Measurements from ENCODE around the gene EN2.
"Not testable (repeated sequence)": the region's sequence is repeated elsewhere in the genome, so short reads cannot be mapped to it uniquely, and the experiment has no call there.

Gene EN2

DNA sequence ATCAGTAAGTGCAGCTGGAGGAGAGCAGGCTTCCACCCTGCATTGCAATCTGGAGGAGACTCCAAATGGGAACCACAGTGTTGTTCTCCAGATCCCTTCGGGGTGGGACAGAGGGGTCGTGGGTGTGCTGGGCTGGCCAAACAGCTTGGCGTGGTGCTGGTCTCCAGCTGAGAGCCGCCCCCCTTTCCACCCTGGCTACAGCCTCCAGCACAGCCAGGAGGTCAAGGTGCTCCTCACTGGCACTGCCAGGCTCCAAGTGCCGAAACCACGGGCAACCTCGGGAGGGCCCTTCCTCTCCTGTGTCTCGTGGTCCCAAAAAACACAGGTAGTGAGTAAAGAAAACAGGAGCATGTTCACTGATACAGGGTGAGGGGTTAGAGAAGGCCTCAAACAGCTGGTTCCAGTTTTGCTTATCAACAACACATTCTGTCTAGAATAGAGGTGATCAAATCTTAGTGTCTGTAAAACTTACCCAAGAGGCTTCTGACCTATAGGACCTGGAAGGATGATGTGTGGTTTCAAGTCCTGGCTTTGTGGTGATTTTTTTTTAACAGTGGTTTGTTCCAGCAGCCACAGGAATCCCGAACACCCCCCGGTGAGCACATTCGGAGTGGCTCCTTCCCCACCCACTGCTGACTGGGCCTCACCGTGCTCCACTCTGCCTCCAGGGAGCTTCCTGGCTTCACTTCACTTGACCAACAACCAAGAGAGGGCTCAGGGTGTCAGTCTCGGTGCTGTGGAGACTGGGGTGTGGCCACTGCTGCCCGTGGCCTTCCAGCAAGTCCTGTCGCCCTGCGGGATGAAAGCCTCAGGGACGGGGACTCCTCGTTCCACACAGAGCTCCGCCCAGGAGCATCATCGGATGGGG, 31.2 kb upstream of the EN2 start:
- no peak for DNase-seq

DNA sequence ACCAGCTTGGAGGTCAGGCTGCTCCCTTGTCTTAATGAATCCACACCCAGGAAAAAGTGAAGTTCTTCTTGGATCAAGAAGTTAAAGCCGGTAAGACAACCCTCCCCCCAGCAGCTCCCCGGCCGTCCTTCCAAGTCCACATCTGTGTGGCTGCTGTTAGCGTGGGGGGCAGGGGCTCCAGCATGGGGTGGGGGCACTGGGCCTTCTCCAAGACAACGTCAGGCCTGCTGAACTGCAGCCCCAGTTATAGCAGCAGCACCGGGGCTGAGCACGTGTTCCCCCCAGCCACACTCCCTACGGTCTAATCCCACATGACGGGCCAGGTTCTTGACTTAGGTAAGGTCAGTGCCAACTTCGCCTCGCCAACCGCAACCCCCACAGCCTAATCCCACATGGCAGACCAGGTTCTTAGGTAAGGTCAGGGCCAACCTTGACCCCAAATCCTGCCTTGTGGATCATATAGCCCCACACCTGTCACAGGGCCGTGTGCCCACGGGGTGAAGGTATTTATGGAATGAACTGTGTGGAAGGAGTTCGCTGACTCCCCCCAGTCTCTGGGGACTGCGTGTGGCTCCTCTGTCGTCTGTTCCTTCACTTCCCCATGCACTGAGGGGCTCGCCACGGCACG, 30.4 kb upstream of the EN2 start:
- DNase-seq: no peak

DNA sequence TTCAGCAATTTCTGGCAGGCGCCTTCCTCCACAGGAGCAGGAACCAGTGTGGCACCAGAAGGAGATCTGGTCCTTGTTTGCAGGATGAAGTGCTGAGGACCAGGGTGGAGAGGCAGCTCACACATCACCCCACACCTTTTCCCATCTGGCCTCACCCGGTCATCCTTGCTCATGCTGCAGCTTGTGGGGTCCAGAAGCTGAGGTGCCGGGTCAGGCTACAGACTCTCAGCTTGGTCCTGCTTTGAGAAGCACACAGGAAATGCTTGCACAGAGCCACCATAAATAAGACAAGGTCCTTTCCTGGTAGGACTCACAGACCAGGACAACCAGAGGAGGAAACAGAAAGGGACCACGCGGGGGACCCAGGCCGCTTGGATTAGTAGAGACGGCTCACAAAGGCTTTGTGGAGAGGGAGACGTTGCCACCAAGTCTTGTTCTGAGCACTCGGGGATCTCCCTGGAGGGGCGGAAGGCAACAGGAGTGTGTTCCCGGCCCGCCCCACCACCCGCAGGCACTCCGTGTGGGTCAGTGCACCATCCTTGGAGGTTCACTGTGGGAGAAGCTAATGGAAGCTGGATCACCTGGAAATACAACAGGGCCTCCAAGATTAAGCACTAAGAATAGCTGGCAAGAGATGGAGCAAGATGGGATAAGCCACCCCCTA, 29.6 kb upstream of the EN2 start:
- no peak for DNase-seq

DNA sequence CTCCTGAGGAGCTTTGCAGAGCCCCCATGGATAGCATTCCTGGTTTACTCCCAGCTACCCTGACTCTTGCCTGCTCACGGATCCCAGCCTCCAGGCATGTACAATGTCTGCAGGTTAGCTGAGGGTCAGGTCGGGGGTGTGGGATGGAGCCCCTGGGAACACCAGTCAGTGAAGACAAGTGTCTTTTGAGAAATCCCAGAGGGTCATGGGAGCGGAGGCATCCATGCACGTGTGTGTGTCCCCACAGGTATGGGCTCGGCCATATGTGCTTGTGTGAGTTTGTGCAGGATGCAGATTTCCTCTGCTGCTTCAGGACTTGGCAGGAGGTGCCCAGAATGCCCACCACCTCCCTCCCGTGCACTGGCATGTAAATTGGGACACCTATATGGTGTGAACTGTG, 28.3 kb upstream of the EN2 start:
- DNase-seq: no peak

DNA sequence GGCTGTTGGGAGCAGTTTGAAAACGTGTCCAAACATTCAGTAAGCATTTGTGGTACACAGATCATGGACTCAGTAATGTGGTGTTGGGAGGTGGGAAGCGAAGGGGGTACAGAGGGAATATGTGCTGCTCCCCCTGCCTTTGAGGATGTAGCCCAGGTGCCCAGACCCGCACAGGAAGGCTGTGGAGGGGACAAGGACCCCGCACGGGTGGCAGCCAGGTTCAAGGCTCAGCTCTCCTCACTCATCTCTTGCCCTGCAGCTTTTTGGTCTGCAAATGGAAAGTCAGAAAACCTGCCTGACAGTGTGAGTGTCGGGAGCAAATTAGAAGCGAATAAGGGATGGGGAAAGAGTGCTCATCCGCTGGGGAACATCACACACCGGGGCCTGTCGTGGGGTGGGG, 27.3 kb upstream of the EN2 start:
- no peak for DNase-seq

DNA sequence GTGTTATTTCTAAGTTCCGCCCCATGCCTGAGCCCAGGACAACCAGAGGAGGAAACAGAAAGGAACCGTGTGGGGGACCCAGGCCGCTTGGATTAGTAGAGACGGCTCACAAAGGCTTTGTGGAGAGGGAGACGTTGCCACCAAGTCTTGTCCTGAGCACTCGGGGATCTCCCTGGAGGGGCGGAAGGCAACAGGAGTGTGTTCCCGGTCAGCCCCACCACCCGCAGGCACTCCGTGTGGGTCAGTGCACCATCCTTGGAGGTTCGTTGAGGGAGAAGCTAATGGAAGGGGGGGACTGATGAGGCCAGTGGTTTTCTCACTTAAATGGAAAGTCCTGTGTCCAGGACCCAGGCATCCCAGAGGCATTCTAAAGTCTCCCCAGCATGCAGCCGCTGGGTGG, 26.7 kb upstream of the EN2 start:
- no peak for DNase-seq

DNA sequence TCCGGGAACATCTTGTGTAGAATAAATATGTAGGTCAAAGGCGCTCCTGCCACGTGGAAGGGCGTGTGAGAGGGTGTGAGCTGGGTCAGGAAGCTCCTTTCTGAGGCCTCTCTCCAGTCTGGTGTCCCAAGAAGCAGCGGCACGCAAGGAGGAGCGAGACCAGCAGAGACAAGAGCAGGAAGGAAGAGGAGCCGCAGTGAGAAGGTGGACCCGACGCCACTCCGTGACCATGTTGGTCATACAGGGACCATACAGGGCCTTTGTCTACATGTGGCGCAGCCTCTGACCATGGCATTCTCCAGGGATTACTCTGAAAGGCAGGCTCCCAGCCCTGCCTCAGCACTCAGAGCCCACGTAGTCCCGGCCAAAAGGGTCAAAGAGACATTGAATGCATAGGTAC, 26.2 kb upstream of the EN2 start:
- DNase-seq: no peak

DNA sequence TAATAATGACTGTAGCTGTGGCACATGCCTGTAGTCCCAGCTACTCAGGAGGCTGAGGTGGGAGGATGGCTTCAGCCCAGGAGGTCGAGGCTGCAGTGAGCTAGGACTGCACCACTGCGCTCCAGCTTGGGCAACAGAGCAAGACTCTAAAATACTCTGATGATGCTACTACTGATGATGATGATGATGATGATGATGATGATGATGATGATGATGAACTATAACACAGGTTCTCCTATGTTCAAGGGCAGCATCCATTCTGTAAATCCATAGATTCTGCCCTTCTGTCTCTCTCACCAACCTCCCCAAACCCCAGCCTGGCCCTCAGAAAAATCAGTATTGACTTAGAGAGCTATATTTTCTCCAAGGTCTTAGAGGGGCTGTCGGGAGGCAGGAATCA, 22.8 kb upstream of the EN2 start:
- no peak for DNase-seq

DNA sequence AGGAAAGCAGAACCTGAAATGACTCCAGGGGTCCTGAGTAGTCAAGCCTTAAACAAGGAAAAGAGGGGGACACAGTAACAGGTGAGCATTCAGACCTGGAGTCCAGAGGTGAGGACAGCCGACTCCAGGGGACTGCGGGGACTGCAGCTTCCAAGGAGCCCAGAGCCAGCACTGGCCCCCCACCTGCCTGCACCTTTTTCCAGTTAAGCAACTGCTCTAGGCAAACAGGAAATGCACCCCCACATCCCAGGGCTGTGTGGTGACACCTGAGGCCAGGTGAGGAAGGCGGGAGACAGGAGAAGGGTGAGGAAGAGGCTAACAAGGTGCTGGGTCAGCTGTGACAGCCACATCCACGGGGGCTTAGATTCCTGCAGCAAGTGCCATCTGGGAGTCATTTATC, 20.1 kb upstream of the EN2 start:
- DNase-seq: no peak

DNA sequence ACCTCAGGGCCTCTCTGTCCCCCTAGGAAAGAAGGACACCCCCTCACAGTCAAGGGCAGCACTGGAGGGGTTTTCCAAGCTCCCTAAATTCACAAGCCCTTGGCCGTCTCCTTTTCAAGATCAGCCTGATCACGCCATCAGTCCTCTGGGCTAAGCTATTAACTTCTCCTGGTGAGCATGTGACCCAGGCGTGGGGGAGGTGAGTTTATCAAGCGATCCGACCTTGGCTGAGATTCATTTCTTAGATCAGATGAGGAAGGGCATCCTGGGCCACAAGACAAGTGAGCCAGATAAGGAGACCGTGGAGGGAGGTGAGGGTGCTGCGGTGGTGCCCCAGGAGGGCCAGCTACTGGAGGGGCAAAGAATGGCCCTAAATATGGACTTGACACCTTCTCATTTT, 19.2 kb upstream of the EN2 start:
- DNase-seq: no peak

DNA sequence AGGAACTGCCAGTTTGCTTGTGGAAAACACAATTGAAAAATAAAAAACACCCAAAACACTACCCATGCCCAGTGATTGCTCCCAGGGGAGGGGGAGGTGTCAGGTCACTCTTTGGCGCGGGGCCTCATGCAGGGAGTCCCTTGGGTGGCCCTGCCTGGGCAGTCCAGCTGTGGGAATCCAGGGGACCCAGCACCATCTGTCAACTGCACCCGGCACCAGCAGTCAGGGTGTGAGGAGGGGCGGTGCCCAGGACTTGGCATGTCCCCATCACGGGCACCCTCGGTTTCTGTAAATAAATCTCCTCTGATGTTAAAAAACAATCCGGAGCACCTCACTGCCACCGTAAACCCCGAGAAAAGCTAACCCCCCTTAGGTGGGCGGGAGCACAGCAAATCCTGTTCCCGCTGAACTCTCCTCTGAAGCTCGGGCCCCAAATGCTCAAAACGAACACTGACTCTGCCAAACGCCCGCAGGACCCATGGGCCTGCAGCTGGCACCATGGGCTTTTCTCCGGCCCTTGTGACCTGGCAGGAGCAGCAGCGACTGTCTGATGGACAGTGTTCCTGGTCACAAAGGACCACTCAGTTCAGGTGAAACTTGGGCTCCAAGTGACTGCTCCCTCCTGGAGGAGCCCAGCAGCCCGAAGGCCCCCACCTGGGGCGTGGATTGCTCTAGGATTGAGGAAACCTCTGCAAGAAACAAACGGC, 18.5 kb upstream of the EN2 start:
- no peak for DNase-seq

DNA sequence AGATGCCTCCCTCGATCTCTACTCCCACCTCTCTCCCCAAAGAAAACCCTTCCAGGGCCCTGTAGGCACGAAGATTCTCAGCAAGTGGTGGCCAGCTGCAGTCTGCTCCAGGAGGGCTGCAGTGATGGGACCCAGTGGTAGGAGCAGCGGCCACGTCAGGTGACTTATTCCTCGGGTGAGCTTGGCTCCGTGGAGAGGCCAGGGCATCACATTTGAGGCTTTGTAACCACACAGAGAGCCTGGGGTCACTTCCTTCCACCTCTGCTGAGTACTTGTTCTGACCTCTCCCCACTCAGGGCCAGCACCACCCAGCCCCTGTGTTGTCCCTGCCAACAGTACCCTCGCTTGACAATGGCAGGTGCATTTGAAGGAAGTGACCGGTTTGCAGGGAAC, 17.9 kb upstream of the EN2 start:
- DNase-seq: no peak

DNA sequence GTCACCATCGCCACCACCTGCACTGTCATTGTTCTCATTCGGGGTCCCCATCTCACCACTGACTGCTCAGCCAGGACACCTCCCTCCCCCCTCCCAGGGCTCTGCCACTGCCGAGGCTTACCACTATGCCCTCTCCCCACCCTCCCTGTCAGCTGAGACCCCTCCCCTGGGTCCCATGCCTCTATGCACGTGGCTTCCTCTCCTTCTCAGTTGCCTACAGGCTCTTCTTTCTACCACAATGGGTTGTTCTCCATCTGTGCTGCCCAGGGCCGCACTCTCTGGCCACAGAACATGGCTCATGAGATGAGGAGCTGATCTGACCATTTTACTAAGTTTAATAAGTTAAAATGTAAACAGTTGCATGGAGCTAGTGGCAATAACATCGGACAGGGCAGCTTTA, 16.1 kb upstream of the EN2 start:
- no peak for DNase-seq

DNA sequence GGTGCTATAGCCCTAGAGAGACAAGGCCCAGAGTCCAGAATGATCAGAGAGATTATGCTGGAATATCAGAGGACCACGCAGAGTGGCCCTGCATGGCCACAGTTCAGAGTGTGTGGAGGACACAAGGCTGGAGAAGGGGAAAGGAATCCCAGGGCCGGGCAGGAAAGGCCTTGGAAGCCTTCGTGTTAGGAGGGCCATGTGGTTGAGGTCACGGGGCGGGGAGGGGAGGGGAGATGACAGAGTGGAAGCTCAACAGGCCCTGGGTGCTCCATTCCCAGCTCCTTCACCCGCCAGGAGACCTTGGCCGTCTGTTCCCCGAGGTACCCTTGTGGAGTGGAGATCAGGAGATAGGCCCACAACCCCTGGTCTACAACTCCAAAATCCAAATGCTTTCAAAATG, 13.2 kb upstream of the EN2 start:
- no peak for DNase-seq

DNA sequence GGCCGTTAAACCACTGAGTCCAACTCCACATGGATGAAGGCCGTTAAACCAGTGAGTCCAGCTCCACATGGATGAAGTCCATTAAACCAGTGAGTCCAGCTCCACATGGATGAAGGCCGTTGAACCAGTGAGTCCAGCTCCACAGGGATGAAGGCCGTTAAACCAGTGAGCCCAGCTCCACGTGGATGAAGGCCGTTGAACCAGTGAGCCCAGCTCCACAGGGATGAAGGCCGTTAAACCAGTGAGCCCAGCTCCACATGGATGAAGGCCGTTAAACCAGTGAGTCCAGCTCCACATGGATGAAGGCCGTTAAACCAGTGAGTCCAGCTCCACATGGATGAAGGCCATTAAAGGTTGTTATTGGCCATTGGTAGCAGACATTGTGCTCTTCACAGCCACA, 12.3 kb upstream of the EN2 start:
- not testable (repeated sequence) for DNase-seq

DNA sequence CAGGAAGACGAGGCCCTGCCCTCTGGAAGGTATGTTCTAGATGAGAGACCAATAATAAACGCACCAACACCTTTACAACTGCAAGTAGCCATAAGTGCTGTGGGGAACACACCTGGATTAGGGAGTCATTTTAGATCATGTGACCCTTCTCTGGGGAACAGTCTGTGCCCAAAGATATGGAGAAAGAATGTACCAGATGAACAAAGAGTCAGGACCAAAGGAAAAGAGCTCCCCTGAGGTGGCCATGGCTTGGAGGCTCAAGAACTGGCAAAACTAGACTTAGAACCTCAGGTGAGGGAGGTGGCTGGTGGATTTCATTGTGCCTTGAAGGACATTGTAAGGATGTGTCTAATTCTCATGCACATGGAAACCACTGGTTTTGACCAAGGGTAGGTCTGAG, 10.3 kb upstream of the EN2 start:
- no peak for DNase-seq

DNA sequence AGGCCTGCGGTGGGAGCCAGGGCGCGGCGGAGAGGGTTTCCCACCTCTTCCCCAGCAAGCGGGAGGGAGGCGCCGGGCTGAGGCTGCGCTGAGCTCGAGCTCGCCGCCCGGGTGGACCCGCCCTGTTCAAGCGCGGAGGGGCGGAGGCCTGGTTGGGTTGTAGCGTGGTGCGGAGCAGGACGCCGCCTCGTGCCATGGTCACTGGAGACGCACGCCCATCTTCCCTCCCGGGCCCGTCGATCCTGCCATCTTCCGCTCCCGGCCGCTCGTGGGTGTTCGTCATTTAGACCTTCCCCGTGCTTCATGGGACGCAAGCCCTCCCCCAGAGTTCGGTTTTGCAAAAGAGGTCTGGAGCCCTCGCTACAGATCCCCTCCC, 9.3 kb upstream of the EN2 start:
- DNase-seq: no peak

DNA sequence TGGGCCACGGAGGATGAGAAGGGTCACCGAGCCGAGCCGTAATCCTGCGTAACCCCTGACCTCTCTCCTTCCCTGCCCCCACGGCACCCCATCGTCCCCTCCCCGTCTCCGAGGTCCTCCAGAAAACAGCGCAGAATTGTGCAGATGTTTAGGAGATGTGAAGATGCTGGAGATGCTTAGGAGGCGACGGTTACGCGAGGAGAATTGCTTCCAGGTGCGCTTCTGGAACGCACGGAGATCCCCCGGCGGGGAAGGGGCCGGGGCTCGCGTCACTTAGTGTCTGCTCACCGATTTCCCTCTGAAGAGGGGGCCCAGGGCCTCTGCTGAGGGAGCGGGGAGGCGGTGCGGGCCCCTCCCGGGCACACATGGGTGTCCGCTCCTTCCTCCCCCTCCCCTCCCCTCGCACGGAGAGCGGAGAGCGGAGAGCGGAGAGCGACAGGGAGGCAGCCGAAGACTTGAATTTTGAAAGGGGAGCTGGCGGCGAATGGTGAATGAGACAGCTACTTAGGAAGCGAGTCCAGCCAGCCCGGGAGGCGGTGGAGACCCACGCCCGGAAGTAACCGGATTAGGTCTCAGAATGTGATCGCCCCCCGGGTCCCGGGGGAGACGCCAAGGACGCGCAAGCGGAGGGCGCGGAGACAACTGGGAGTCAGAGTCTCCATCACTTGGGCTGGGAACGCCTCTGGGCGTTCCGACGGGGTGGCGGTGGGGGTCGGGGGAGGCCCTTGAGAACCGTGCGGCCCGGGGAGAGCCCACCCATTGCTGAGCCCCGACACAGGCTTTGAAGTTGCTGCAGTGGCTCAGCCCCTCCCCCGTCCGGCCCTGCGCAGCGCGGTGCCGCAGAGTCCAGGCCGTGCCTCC, 8.7 kb upstream of the EN2 start:
- no peak for DNase-seq

DNA sequence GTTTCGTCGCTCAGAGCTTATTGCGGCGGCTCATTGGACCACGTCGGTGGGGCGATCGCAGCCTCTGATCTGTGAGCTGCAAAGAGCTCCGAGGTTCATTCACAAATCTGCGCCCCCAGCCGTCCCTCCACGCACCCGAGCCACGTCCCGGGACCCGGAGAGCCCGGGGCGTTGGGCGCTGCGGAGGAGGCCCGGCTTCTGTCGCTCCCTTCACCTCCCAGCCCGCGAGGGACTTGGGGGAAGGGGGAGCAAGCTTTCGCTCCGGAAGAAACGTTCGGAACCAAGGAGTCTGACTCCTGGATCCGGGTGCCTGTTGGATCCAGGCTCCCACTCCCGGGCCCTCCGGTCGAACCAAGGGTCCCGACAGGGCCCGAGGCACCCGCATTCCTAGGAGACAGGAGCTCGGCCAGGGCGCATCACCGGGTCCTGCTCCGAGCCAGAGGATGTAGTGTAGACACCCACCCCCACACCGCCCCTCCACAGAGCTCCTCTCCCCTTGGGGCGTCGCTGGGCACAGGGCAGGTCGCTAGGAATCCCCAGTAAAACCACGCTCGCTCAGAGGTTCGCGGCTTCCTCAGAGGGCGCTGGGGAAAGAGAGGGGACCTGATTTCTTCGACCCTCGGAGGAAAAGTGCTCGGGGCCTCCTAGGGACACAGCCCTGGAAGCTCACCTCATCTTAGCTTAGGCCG, 7.9 kb upstream of the EN2 start:
- DNase-seq: no peak

DNA sequence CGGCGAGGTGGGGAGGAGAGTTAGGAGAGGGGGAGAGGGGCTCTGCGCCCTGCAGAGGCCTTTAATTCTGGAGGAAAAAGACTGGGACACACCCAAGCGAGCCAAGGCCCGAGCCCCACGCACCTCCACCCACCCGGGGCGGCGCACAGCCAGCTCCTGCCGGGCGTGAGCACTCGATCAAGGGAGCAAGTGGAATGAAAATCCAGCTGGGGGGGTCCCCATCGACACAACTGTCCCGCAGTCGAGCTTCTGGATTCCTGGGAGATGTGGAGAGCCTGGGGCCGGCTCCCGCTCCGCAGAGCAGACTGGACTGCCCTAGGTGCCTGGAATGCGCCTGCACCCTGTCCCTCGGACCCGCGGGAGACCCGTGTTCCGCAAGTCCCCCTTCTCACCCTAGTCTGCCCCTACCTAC, 7.4 kb upstream of the EN2 start:
- DNase-seq: no peak

DNA sequence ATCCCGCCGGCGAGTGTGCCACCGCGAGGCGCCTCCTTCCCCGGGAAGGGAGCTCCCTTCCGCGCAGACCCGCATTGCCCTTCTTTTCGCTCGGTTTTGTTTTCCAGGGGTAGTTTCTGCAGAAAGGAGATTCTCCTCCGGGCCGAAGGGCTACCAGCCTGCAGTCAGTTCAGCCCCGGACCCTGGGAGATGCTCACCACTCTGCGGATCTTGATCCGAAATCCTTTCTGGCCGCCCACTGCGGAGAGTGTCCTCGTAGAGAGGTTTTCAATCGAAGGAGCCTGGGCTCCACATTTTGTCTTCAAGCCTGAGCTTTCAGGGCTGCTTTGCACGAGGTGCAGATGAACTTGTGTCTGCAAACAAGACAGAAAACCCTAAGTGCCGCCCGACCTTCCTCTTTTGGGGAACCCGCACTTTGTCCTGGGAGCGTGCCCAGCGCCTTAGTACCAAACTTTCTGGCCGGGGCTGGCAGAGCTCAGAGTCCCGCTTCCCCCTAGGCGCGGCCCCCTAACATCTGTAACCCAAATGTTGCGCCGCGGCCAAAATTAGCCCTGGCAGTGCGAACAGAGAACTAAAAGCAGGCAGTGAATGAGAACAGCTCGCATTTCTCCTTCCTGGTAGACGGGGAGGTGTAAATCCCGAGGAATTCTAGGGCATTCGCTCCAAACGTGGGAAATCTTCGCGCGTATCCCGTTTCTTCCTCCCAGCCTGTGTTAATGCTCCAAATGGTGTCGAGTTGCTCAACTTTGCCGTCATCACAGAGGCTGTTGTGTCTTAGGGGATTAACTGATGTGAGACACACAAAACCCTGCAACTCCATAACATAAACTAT, 6.7 kb upstream of the EN2 start:
- DNase-seq: no peak
